Renal pelvis (tissue), 4 donors: ENCODE measurements around the gene THRB. TPM values are rescaled to one million over a fixed set of nuclear protein-coding genes. Genes with fewer than 3 reads are reported as not detected.

Source experiments
- DNase-seq: peaks from one replicate; pipeline ENCODE4 v3.0.0-alpha.2; 2013
- polyA plus RNA-seq, 3 donors: library from polyadenylated mRNA; unstranded; fragments of 120-200 nt; gene quantifications; one replicate each; pipeline ENCODE4 v1.2.1, GENCODE V29; 2013; ENCODE audit not compliant: insufficient read length in 3 of 3

The THRB gene
- polyA plus RNA-seq, 3 donors, result 23.3 to 35.9 (median 29.4) TPM

DNA sequence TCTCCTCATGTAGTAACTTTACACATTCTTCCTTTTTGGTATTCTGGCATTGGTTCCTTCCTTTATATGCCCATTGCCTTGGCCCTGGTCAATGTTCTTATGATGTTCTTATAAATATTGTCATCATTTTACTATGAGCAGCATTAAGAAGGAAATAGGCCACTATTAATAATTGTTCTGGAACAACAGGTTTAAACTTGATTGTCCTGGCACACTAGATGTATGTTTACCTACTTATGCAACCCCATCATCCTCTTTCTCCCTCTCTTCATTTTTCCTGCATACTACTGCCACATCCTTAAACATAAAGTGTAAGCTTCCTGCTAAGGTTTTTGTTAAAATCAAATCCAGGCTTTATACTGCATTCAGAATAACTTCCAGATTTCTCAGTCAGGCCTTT, 114.7 kb downstream of the THRB start:
- no peak for DNase-seq

DNA sequence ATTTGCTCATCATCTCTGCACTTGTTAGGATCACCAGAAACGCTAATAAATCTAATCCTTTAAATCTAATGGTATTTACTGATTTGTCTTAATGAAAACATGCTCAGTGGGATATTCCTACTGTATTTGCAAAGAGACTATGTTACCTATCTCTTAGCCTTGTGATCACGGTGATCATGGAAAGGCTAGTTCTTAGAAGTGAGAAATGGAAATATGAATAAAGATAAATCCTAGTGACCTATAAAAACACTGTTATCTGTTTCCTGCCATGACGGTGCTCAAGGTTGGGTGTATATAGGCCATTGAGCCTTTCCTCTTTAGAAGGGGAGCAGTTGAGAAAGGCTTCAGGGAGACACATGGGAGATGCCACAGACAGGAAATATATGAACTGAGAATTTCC, 116.3 kb downstream of the THRB start:
- DNase-seq, result no peak

DNA sequence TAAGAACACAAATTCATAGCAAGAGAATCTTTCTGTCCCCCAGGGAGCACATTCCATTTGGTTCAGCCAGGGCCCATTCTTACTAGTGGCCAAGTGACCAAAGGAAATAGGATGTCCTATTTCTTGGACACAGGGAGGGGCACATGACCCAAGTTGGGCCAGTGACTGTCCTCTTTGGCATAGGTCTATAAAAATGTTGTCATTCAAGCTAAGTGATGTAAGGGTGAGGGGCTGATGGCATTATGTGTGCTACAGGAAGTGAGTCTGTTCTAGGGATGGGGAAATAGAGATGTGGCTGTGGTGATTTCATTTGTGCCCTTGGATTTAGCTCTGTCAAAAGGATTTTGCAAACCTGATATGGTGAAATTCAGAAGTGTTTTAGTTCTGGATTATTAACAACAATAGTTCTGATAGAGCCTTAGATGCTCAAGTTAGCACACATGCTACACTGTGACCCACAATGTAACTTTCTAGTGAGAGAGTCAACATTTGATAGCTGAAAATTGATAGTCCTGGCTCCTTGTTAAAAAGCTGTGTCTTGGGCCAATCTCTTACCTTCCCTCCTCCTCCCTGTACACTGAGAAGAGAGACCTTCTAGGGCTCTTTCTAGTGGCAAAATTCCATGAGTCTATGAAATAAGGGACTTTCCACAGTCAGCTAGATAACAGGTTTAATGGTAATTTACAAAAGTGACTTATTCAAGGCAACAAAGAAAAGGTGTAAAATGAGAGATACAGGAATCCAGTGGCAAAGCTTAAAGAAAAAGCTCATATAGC, 117.2 kb downstream of the THRB start:
- DNase-seq, result no peak

DNA sequence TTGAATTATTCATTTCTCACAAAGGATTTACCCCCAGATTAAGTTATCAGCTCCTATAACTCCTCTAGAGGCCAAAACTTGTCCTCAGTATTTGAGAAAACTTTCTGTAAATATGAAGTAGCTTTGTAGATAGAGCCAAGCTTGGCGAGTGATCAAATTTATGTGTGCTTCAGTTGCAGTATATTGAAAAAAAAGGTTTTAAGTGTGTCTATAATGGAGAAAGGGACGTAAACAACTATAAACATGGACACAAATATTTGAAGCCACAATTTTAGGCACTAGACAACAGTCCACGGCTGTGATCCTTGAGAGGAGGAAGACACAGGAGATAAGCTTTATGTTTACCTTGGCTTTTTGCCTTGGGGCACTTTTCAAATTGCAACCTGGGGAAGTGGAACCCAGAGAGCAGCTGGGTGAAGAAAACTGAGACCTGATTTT, 118.7 kb downstream of the THRB start:
- no peak for DNase-seq

DNA sequence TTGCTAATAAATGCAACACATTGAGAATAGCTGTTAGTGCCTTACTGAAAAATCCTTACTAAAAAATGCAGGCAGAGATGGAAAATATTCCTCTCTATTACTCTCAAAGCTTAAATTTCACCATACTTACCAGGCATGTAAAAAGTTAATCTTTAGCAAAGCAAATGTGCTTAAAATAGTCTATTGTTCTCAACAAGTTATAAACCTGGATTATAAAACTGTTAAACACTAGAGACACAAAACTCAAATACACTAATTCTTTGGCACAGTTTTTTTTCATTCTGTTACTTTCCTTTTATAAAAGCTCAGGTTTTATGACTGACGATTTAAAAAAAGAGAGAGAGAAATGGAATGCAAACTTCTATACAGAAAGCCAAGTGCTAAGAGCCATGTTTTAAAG, 119.8 kb downstream of the THRB start:
- no peak for DNase-seq

DNA sequence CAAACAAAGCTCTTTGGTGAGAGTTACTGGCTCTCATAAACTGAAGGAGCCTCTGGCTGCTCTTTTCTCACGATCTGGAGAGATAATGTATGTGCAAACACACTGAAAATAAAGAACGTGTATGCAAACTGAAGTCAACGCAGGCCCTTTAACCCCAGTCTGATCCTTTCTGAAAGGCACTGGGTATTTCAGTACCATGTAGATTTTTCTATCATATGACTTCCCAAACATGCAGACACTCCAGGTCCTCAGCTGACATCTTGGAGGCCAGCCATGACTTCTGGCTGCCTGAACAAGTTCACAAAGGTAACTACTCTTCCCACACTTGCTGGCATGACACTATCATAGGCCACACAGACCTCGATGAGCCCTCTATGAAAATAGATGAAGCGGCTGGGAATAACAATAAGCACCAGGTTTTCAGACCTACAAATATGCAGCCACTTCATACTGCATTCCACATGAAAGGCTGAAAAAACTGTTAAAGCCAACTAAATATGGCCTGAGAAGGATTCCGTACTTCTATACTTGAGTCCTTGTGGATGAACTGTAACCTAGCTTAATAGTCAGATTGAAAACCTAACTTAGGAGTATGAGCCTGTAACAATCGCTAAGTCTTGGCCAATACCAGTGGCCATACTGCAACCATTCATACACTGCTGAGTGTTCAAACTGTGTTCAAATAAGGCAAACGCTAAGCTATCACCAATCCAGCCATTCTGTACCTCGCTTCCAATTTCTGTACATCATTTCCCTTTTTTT, 121.3 kb downstream of the THRB start:
- no peak for DNase-seq

DNA sequence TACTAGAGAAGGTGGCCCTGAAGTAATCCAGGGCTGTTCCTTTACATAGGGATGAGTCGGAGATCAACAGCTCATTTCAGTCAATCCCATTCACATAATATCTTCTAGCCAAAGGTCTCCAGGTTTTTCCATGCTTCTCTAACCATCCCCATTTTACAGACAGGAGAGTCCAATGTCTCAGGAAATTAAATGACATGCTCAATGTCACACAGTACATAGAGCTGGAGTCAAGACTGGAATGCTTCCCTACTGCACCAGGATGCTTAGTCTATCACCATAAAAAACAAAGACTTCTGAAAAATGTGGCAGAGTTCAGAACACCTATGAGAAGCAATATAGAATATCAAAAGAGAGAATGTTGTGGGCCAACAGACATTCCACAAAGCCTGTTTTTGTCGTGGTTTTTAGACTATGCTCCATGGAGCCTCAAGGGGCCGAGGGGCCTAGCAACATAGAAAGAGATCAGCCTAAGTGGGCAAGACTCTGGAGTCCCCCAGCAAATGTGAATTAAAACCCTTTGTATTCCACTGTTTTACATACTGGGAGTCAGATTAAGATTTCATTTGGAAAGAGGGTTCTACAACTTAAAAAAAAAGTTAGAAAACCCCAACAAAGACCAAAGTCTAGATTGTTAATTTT, 122.0 kb downstream of the THRB start:
- no peak for DNase-seq

DNA sequence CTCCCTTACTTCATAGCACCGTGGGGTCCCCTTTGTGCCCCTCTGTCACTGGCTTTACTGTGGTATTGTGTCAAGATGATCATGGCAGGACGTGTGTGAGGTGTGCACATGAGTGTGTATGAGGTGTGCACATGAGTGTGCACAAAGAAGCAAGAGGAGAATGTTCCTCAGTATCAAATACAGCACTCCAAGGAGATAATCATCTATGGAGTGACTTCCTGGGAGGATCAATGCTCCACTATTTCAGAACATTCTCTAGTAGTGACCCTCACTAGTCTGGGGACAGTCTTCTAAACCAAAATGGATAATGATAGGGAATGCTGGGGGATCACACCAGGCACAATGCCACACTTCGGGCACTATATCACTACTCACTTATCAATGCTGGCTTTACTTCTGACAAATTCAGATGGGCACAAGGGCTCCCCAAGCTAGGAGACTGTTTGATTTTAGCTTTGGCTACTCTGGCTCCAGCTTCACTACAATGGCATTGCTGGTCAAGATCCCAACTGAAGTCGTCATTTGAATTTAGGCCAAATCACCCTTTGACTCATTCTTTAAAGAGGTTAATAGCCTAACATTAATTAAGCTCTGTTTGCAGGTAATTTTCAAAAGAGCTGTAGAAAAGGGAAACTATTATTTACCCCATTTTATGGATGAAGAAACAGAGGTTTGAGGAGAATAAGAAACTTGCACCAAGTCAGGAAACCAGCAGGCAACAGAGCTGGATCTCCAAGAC, 124.1 kb downstream of the THRB start:
- DNase-seq, result no peak

DNA sequence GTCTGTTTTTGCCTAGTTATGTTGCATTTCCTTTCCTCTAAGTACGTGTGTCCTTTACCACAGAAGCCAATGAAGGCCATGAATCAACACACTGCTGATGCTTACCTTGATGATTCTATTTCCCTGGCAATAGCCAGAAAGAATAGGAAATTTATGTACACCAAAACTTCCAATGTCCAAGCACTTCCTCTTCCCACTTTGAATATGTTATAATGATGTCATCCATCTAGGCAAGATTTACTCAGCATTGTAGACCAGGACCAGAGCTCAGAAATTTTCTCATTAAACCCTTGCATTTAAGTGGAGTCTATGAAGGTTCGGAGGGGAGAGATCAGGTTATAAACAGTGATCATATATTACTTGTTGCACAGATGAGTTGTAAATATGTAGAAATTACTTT, 126.0 kb downstream of the THRB start:
- no peak for DNase-seq

DNA sequence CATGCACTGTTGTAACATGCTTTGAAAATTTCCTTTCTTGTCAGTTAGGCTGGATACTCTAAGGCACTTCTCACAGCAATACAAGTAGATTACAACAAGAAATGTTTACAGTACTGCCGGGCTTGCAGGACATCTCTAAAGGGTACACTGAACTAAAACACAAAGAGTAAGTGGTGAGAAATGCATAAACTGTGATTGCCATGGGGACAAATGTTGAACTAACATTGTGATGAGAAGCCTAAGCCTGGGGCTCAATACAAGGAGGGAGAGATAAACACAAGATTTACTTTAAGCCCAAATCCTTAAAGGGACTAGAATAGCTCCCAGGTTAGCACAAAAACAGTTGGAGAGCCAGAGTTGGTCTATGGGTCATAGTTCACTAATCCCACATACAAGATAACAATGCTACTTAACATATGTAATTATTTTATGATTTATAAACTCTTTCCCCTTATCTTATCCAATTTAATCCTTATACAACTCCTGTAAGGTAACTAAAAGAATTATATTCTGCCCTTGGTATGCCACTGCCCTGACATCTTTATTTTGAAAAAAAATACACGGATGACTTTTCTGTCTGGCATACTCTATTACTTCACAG, 126.9 kb downstream of the THRB start:
- DNase-seq, result no peak

DNA sequence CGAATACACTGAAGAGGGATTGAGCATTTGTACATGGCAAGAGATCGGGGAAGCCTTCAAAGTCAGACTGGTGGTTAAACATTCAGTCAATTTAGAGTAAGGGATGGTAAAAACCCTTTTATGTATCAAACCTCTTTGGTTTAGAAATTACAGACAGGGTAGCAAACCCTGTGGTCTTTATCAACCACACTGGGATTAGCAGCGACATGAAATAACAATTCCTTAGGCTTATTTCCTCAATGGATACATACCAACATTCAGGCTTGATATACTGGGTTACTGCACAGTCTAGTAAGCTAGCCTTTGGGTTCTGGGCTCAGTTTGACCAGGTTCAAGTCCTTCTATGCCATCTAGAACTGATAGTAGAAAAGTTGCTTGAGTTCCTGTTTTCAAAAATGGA, 127.4 kb downstream of the THRB start:
- no peak for DNase-seq

DNA sequence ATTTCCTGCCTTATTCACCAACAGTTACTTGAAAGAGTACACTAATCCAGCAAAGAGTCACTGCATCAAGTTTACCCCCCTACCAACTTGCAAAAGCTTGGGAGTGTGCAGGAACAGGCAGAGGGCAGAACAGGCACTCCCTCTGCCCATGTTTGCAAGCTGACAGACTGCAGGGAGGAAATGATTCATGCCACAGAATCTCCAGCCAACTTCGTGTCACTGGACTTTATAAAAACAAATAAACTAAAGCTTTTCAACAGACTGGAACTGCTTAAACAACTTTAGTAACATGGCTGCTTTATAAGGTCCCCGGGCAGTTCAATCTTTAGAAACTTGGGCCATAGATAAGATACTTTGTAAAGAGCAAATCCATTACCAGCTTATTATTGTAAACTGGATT, 129.5 kb downstream of the THRB start:
- peak; percentile 52 for DNase-seq

DNA sequence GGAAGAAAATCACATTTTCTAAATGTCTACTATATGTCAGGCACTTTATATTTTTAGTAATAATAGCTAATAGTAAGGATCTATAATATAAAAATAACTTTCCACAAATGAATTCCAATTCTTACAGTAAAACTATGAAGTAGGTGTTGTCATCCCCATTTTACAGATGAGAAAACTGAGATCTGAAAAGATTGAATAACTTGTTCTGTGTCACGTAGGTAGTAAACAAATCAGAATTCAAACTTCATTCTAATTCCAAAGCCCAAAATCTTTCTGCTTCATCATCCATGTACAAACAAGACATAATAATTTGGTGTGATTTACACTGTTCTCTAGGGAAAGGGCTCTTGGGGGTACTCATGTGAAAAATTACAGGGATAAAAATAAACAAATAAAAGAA, 130.3 kb downstream of the THRB start:
- no peak for DNase-seq

DNA sequence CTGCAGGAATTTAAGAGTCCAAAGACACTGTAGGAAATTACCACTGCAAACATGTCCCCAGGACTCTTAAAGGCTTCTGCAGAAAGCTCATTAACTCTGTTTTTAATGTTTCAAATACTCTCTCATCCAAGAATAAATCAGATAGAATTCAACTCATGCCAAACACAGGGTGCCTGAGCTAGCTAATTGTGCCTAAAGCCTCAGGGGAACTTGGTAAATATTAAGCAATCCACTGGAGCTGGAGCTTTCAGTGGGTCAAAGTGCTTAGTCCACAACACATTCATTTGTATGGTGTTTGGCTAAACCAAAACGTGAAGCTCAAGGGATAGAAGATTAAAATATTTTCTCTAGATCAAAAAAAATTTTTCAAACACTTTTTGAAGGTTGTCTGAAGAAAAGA, 131.4 kb downstream of the THRB start:
- DNase-seq, result no peak

DNA sequence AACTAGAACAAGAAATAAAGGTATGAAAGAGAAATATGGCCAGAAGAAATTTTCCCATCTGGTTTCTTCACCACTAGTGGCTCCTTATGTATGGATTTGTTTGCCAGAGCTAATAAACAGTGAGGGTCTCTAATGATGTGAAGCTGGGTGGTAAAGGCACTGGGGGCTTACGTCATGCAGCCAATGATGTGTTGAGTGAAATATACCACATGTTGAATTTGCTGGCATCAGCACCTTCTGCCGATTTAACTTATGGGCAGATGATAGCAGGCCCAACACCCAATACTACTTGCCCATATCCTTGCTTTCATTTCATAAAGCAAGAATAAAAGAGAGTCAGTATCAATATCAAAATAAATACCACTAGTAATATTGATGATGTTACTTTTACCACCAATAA, 133.0 kb downstream of the THRB start:
- DNase-seq, result no peak

DNA sequence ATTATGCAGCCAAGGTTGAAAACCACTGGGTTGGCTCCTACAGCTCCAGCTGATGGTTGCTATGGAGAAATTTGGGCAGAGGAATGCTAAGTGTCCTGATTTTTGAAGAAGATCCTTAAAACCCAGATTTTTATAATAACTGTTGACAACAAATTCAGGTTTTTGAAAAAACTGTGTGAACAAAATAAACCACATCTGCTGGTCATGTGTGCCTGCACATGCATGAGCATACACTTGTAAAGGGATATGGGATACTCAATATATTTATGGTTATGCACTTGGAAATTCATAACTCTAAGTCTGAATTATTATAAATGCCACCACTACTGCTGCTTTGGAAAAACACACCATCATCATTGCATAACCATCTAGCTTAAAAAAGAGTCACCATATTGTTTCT, 133.7 kb downstream of the THRB start:
- no peak for DNase-seq

DNA sequence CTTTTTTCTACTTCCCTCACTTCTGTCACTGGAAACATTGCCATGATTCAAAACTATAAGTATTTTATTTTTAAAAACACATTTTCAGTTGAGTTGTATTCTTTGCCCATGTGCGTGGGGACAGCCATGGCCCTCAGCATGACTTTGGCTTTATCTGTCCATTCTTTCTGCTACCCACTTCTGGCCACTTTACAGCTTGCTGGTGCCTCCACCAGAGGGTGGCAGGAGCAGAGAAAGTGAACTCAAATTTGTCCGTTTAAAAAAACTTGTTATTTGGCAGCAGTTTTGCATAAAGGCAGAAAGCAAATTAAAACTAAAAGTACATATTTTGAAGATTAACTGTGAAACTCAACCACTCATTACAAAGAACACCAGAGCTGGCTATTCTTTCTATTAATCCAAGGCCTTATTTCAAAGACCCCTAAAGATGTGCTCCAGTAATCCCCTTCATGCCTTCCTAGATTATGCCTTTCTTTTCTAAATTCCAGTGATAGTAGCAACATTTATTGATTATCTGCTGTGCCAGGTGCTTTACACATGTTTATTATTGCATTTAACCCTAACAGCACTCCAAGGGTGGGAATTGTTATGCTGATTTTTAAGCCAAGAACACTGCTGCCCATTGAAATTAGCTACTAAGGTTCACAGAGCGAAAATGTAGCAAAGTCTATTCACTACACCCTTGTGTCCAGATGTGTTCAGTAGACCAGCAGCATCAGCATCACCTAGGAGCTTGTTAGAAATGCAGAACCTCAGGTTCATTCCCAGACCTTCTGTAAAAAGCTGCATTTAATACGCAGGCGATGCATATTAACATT, 134.8 kb downstream of the THRB start:
- DNase-seq, result no peak

DNA sequence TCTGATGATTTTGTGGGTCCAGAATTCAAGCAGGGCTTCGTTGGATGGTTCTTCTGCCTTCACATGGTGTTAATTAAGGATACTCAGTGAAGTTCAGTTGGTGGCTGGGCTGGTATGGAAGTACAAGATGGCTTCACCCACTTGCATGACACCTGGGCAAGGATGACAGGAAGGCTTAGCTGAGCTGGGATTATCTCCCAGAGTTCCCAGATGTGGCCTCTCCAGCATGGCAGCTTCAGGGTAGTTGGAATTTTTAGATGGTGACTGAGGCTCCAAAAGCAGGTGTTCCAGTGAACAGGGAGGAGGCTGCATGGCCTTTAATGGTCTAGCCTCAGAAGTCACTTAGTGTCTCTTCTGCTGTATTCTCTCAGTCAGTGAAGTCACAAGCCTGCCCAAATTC, 135.5 kb downstream of the THRB start:
- no peak for DNase-seq

DNA sequence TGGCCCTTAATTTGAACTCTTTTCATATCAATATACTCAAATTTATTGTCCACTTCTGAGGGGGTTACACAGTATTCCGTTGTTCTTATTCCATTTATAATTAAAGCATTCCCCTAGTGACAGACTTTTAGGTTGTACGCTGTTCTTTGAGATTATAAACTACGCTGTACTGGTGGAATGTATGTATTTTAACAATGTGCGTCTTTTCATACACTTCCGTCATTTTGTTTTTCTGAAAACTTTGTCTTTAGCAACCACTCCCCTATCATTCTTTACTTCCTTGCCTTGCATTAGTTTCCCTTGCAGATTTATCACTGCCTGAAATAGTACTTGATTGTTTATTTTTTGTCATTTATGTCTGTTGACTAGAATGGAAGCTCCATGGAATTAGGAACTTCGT, 137.0 kb downstream of the THRB start:
- no peak for DNase-seq

DNA sequence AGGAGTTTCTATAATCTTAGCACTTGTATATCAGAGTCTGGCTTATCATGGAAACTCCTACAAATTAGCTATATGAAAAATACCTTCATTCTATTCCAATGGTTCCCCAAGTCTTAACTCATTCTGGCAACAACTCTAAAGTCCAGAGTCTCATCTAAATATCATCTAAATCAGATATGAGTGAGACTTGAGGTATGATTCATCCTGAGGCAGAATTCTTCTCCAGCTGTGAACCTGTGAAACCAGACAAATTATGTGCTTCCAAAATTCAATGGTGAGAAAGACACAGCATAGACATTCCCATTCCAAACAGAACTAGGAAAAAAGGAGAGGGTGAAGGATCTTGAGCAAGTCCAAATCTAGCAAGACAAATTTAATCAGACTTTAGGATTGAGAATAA, 138.8 kb downstream of the THRB start:
- no peak for DNase-seq

DNA sequence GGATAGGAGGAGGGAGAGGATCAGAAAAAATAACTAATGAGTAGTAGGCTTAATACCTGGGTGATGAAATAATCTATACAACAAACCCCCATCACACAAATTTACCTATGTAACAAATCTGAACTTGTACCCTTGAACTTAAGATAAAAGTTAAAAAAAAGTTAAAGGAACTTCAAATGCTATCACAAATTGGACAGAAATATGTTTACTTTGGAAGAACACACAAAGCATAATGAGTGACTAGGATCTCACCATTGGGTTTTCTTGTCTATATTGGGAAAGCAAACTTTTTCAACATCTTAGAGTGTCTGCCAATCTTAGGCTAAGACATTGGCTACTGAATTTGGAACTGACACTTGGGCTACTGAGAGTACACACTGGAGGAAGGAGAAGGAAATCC, 140.4 kb downstream of the THRB start:
- DNase-seq, result no peak
